ENCODE measurements around the gene LLCFC1. TPM values are rescaled to one million over a fixed set of nuclear protein-coding genes. Genes with fewer than 3 reads are reported as not detected.

The LLCFC1 gene
- not detected for total RNA-seq

DNA sequence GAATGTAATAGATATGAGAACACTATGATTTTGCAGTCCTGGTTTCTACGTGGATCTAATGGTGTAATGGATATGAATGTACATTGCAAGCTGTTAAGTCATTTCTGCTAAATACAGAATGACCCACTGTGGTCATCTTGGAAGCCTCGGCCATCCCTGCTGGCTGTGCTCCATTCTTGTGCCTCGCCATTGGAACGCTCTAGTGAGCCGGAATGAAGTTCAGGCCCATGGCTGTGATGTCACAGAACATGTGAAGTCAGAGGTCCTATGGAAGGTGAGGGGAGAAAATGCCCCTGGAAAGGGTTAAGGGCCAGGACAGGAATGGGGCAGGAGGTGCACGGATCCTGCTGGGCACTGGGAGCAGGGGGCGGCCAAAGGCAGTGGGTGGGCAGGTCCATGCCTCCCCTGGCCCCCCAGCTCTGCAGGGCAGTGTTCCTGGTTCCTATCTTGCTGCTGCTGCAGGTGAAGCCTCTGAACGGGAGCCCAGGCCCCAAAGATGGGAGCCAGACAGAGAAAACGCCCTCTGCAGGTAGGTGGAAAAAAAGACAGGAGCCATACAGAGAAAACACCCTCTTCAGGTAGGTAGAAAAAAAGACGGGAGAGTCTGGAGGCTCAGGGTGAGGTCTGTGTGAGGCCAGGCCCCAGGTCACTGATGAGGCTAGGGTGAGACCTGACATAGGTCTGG lies at the start of gene LLCFC1:
LLCFC1 (plus strand) TSS at position 259 of the 685 bp plus-strand sequence; CDS start at position 397, 138 bp downstream.

DNA sequence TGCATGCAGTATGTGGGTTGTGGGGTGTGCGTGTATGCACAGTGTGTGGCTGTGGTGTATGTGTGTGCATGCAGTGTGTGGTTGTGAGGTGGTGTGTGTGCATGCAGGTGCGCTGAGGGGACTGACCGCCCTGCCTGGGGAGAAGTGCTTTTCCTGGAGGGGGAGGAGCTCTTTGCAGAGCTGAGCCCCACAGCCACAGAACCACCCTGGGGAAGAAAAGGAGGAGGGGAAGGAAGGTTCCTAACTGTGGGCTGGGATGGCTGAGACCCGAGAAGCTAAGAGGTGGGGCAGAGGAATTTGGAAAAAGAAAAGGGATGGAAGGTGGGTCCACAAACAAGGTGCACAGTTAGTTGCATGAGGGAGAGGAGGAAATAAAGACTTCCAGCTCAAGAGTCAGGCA lies 5.7 kb upstream of the LLCFC1 start, which contains the start of gene TRPV5:
TRPV5 (minus strand) TSS at position 123 of the 400 bp plus-strand sequence. CDS start 287 bp downstream, outside the sequence.

DNA sequence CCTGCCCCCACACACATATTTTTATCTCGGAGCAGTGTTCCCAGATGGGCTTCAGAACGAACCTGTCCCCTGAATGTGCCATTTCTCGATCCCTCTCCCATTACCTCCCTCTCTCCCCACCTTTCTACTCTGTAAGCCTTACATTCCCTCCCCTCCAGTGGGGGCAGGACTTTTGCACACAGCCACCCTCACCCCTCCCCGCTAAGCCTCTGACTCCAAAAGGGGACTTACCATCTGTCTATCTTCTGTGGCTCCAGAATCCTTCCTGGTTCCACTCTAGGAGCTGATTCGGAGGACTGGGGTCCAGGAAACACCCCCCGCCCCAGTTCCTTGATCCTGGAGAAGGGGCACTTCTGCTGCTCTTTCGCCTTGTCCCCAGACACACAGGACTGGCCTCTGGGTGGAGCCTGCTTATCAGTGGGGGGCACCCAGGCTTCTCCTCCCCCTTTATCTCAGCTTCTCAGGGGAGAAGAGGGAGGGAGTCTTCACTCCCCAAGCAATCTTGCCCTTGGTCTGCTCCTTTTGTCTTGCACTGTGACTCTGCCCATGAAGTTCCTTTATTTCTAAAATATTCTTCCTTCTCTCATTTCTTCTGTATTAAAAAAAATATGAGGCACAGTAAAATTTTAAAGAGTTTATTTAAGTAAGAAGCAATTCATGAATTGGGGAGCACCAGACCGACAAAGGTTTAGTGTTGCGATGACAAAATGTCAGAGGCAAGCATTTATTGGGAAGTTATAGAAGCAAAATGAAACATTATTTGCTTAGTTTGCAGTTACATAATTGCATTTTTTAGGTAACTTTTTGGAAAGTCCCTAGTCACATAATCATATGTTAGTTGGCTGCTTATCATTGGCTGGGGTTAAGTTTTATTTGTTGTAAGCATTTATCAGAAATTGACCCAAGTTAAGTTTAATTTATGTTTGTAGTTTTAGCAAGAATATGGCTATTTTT lies 23.0 kb downstream of the LLCFC1 start, which contains the start of gene KEL:
KEL (minus strand) TSS at position 391 of the 954 bp plus-strand sequence; CDS start at position 234, 157 bp downstream.

Other genes starting within 250 kb of the LLCFC1 start
- gene PRSS1, start 190.0 kb upstream of the LLCFC1 start, total RNA-seq: not detected
- gene PRSS2, start 168.5 kb upstream of the LLCFC1 start, total RNA-seq: not detected
- gene EPHB6, start 84.4 kb upstream of the LLCFC1 start, total RNA-seq: 17.3 TPM
- 0.55 TPM for gene TRPV6, start 53.7 kb upstream of the LLCFC1 start, total RNA-seq
- gene TRPV5, start 5.7 kb upstream of the LLCFC1 start, total RNA-seq: 0.16 TPM
- 5.1 TPM for gene KEL, start 22.9 kb downstream of the LLCFC1 start, total RNA-seq
- not detected for gene OR9A2, start 87.6 kb downstream of the LLCFC1 start, total RNA-seq
- not detected for gene OR6V1, start 112.9 kb downstream of the LLCFC1 start, total RNA-seq
- not detected for gene PIP, start 192.6 kb downstream of the LLCFC1 start, total RNA-seq
- not detected for gene TAS2R39, start 243.9 kb downstream of the LLCFC1 start, total RNA-seq